ENCODE data around the gene TEPSIN.

Gene TEPSIN

GRCh38 chr17:81238815-81239713, at the start of gene TEPSIN, which contains the start of gene NDUFAF8:
Gene TEPSIN (minus strand): TSS chr17:81239055. CDS start chr17:81239033, 22 bp downstream.
Gene NDUFAF8 (plus strand): TSS chr17:81239318. CDS start chr17:81239364, 46 bp downstream.
- DNase-seq = peak; percentile 100

- DNase-seq = no peak
These were observed 49.0 kb upstream of the TEPSIN start for GRCh38 chr17:81287741-81288430.

- DNase-seq = no peak
These were observed 48.3 kb upstream of the TEPSIN start for GRCh38 chr17:81287152-81287551.

GRCh38 chr17:81286491-81287145, 47.8 kb upstream of the TEPSIN start:
- no peak for DNase-seq

GRCh38 chr17:81285894-81286293, 47.0 kb upstream of the TEPSIN start:
- DNase-seq = no peak

GRCh38 chr17:81285179-81285878, 46.5 kb upstream of the TEPSIN start:
- no peak for DNase-seq

GRCh38 chr17:81282876-81283275, 44.0 kb upstream of the TEPSIN start:
- DNase-seq = no peak

- DNase-seq = no peak
These were observed 43.3 kb upstream of the TEPSIN start for GRCh38 chr17:81282141-81282540.

- no peak for DNase-seq
These were observed 41.7 kb upstream of the TEPSIN start for GRCh38 chr17:81280571-81280970.

GRCh38 chr17:81279278-81280275, 40.7 kb upstream of the TEPSIN start:
- no peak for DNase-seq

GRCh38 chr17:81278831-81279230, 40.0 kb upstream of the TEPSIN start:
- no peak for DNase-seq

- no peak for DNase-seq
These were observed 39.3 kb upstream of the TEPSIN start for GRCh38 chr17:81277946-81278693.

- DNase-seq = no peak
These were observed 38.6 kb upstream of the TEPSIN start for GRCh38 chr17:81277421-81277820.

- DNase-seq = no peak
These were observed 37.9 kb upstream of the TEPSIN start for GRCh38 chr17:81276781-81277180.

GRCh38 chr17:81274471-81274855, 35.6 kb upstream of the TEPSIN start:
- no peak for DNase-seq

GRCh38 chr17:81273698-81274470, 35.0 kb upstream of the TEPSIN start:
- no peak for DNase-seq

GRCh38 chr17:81272616-81273015, 33.8 kb upstream of the TEPSIN start:
- DNase-seq = no peak

GRCh38 chr17:81271226-81271625, 32.4 kb upstream of the TEPSIN start:
- no peak for DNase-seq

GRCh38 chr17:81270279-81270678, 31.4 kb upstream of the TEPSIN start:
- DNase-seq = no peak

All from NCI-H774 (cell line).